ENCODE data around the gene OTOF. TPM values are rescaled to one million over a fixed set of nuclear protein-coding genes. Genes with fewer than 3 reads are reported as not detected.

OTOF gene
- total RNA-seq, 2 experiments from 2014 or later, result 0.71 to 0.75 TPM

- Mint-ChIP-seq H3K4me3 (no peak overlapping the region), H3K27me3 (no peaks in the 10 kb centered on the region), H3K27ac (no peak overlapping the region), H3K36me3 (ENCODE audit: low read depth) (no peaks in the 10 kb centered on the region), H3K4me1 (ENCODE audit: low read depth) (no peaks in the 10 kb centered on the region), H3K9me3 (no peaks in the 10 kb centered on the region)
- TF ChIP-seq CTCF (IDR thresholded peaks at IDR 0.05), result no peak
- POLR2A ChIA-PET, result interaction anchor here (0.6 to 1.0 kb wide), 2 partner anchors 9 to 811 kb away, joined by 3 read pairs; partner anchors contain the start of gene SLC30A3
- Histone ChIP-seq H3K4me1 (ENCODE audit: insufficient read depth, low read length) (no peaks in the 10 kb centered on the region), H3K4me3 (ENCODE audit: low read length) (no peak overlapping the region), H3K27me3 (ENCODE audit: control insufficient read depth in 1 of 2, insufficient read depth in 2 of 2, low read length in 2 of 2) (no peaks in the 10 kb centered on the region), H3K36me3 (ENCODE audit: insufficient read depth, low read length) (no peaks in the 10 kb centered on the region), H3K9me3 (ENCODE audit: control insufficient read depth in 1 of 2, insufficient read depth in 1 of 2, low read length in 2 of 2) (no peaks in the 10 kb centered on the region), H3K27ac (ENCODE audit: low read depth in 1 of 2, low read length in 2 of 2) (no peak overlapping the region)
- CTCF ChIA-PET, result no interaction called here
- no peak for ATAC-seq (ENCODE audit: poor library complexity)
- intact Hi-C loops (cut with DNase I, micrococcal nuclease), result no loop called here
- DNase-seq, result no peak
Observed at GRCh38 chr2:26451700-26452099, 26.2 kb downstream of the OTOF start.

GRCh38 chr2:26450031-26450635 is 27.8 kb downstream of the OTOF start:
- CTCF ChIA-PET, result interaction anchor here (0.5 kb wide), 1 partner anchor 53 kb away, joined by 3 read pairs; no protein-coding TSS in a partner anchor

GRCh38 chr2:26449278-26450030 is 28.5 kb downstream of the OTOF start:
- H3K9me3 ChIP-seq (ENCODE audit: control insufficient read depth in 1 of 2, insufficient read depth in 1 of 2, low read length in 2 of 2), result no peaks in the 10 kb centered on the region
- H3K27ac ChIP-seq (ENCODE audit: low read depth in 1 of 2, low read length in 2 of 2), result no peak overlapping the region
- no peak overlapping the region for H3K4me3 Mint-ChIP-seq
- intact Hi-C loops (cut with DNase I, micrococcal nuclease), result no loop called here
- no peaks in the 10 kb centered on the region for H3K9me3 Mint-ChIP-seq
- no peaks in the 10 kb centered on the region for H3K4me1 Mint-ChIP-seq (ENCODE audit: low read depth)
- POLR2A ChIA-PET, result no interaction called here
- H3K36me3 Mint-ChIP-seq (ENCODE audit: low read depth), result no peaks in the 10 kb centered on the region
- CTCF ChIA-PET, result interaction anchor here (0.5 kb wide), 1 partner anchor 53 kb away, joined by 3 read pairs; no protein-coding TSS in a partner anchor
- ATAC-seq (ENCODE audit: poor library complexity) (no peak), DNase-seq (no peak)
- no peak for TF ChIP-seq CTCF (IDR thresholded peaks at IDR 0.05)
- H3K27ac Mint-ChIP-seq, result no peak overlapping the region
- H3K4me3 ChIP-seq (ENCODE audit: low read length), result no peak overlapping the region
- no peaks in the 10 kb centered on the region for H3K27me3 Mint-ChIP-seq
- no peaks in the 10 kb centered on the region for H3K36me3 ChIP-seq (ENCODE audit: insufficient read depth, low read length)
- no peaks in the 10 kb centered on the region for H3K4me1 ChIP-seq (ENCODE audit: insufficient read depth, low read length)
- no peaks in the 10 kb centered on the region for H3K27me3 ChIP-seq (ENCODE audit: control insufficient read depth in 1 of 2, insufficient read depth in 2 of 2, low read length in 2 of 2)

More at GRCh38 chr2:26450031-26450635, 27.8 kb downstream of the OTOF start:
- intact Hi-C loops (cut with DNase I, micrococcal nuclease), result no loop called here
- no peaks in the 10 kb centered on the region for H3K9me3 Mint-ChIP-seq
- H3K4me1 ChIP-seq (ENCODE audit: insufficient read depth, low read length), result no peaks in the 10 kb centered on the region
- no peak overlapping the region for H3K4me3 ChIP-seq (ENCODE audit: low read length)
- DNase-seq (no peak), ATAC-seq (ENCODE audit: poor library complexity) (no peak)
- no peak overlapping the region for H3K4me3 Mint-ChIP-seq
- H3K27ac ChIP-seq (ENCODE audit: low read depth in 1 of 2, low read length in 2 of 2), result no peak overlapping the region
- no peak for TF ChIP-seq CTCF (IDR thresholded peaks at IDR 0.05)
- H3K27me3 Mint-ChIP-seq, result no peaks in the 10 kb centered on the region
- no peaks in the 10 kb centered on the region for H3K4me1 Mint-ChIP-seq (ENCODE audit: low read depth)
- POLR2A ChIA-PET, result no interaction called here
- H3K27me3 ChIP-seq (ENCODE audit: control insufficient read depth in 1 of 2, insufficient read depth in 2 of 2, low read length in 2 of 2), result no peaks in the 10 kb centered on the region
- H3K27ac Mint-ChIP-seq, result no peak overlapping the region
- no peaks in the 10 kb centered on the region for H3K36me3 ChIP-seq (ENCODE audit: insufficient read depth, low read length)
- H3K36me3 Mint-ChIP-seq (ENCODE audit: low read depth), result no peaks in the 10 kb centered on the region
- no peaks in the 10 kb centered on the region for H3K9me3 ChIP-seq (ENCODE audit: control insufficient read depth in 1 of 2, insufficient read depth in 1 of 2, low read length in 2 of 2)

Measured in CD4-positive, alpha-beta T cell (primary cell).